Measurements from ENCODE around the gene STEAP3.

DNA sequence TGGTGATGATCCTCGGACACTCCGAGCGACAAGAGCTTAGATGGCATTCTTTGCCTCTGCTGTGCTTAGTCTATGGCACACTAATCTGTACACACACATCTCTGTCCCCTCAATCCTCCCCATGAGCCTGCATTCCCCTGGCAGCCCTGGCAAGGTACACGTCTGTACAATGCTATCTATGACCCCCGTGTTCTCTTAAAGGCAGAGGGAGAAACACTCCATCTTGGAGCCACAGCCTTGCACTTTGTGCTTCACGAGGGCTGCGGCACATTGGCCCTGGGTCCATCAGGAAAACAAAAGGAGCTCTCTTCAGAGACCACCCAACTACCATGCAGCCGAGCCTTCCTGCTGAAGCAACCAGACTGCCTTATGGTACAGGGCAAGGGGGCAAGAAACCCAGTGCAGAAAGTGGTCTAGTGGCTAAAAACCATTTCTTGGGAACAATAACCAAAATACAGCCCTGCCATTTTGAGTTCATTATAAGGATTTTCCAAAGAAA lies 42.5 kb downstream of the STEAP3 start:
- TF ChIP-seq CTCF (IDR thresholded peaks at IDR 0.05) = no peak
- TF ChIP-seq EZH2 (IDR thresholded peaks at IDR 0.05; ENCODE audit: borderline replicate concordance, insufficient read depth, low read depth, low read length, poor library complexity, severe bottlenecking) = no peak

All from B cell (primary cell).